Lower lobe of right lung (tissue), 2 donors: ENCODE measurements around the gene ACAT2. TPM values are rescaled to one million over a fixed set of nuclear protein-coding genes. Genes with fewer than 3 reads are reported as not detected.

ENCODE experiments used
- ATAC-seq, 2 donors: fragments of 200-7000 bp; cut with Tn5 transposase; one replicate each; pipeline ENCODE4 v1.9.1; 2020 to 2022; ENCODE audit warnings: mild to moderate bottlenecking in 2 of 2, moderate library complexity in 2 of 2
- DNase-seq: peaks from one replicate; pipeline ENCODE4 v3.0.0-alpha.2; 2020
- H3K27ac ChIP-seq: fragments of 200-600 bp; one replicate; pipeline ENCODE4 v1.8.0; 2022
- H3K27me3 ChIP-seq: fragments of 200-600 bp; one replicate; pipeline ENCODE4 v1.8.0; 2022; ENCODE audit warnings: low read depth
- H3K36me3 ChIP-seq: fragments of 200-600 bp; one replicate; pipeline ENCODE4 v1.8.0; 2022; ENCODE audit warnings: mild to moderate bottlenecking
- H3K4me1 ChIP-seq: fragments of 200-600 bp; one replicate; pipeline ENCODE4 v1.8.0; 2022
- H3K4me3 ChIP-seq: fragments of 200-600 bp; one replicate; pipeline ENCODE4 v1.8.0; 2022; ENCODE audit warnings: mild to moderate bottlenecking
- H3K9me3 ChIP-seq: fragments of 200-600 bp; one replicate; pipeline ENCODE4 v1.8.0; 2022
- intact Hi-C: fragments of 100-400 bp; cut with DNase I; formaldehyde crosslinking; loops from one replicate; pipeline ENCODE4 v1.11.0; 2022
- total RNA-seq: library from RNA; stranded (reverse); fragmentation: NEBNext Ultra II Directional; extraction: Animal tissue kit (Norgen Biotek cat#: 25700); gene quantifications from one replicate; pipeline ENCODE4 v1.2.1, GENCODE V29; 2021
- TF ChIP-seq, protein P1 (sequence below): fragments of 200-600 bp; IDR thresholded peaks from one replicate; pipeline ENCODE4 v1.8.0; 2022; ENCODE audit warnings: antibody characterized with exemption, mild to moderate bottlenecking
- donor health status: DM: no; HTN: yes; CAD: no; lungs with severe emphysema.

The ACAT2 gene
- total RNA-seq, 1 donor from 2014 or later, result 42.4 TPM

DNA sequence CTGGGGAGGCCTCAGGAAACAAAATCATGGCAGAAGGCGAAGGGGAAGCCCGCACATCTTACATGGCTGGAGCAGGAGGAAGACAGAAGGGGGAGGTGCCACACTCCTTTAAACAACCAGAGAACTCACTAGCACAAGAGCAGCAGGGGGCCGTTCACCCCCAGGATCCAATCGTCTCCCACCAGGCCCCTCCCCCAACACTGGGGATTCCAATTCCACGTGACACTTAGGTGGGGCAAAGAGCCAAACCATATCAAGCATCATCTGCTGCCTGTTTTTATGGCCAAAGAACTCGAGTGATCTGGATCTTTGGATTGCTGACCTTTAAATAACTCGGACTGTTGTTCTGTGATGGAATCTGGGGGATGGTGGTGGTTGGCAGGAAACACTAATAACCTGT lies 66.2 kb downstream of the ACAT2 start:
- Histone ChIP-seq H3K4me3 (no peak overlapping the region), H3K36me3 (no peaks in the 10 kb centered on the region), H3K27me3 (no peaks in the 10 kb centered on the region), H3K27ac (no peak overlapping the region), H3K9me3 (no peaks in the 10 kb centered on the region), H3K4me1 (no peaks in the 10 kb centered on the region)
- no peak for ATAC-seq
- TF ChIP-seq, protein P1, sequence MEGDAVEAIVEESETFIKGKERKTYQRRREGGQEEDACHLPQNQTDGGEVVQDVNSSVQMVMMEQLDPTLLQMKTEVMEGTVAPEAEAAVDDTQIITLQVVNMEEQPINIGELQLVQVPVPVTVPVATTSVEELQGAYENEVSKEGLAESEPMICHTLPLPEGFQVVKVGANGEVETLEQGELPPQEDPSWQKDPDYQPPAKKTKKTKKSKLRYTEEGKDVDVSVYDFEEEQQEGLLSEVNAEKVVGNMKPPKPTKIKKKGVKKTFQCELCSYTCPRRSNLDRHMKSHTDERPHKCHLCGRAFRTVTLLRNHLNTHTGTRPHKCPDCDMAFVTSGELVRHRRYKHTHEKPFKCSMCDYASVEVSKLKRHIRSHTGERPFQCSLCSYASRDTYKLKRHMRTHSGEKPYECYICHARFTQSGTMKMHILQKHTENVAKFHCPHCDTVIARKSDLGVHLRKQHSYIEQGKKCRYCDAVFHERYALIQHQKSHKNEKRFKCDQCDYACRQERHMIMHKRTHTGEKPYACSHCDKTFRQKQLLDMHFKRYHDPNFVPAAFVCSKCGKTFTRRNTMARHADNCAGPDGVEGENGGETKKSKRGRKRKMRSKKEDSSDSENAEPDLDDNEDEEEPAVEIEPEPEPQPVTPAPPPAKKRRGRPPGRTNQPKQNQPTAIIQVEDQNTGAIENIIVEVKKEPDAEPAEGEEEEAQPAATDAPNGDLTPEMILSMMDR, result no peak
- DNase-seq, result peak; percentile 13
- intact Hi-C loops, result no loop called here

Other genes with a start within 250 kb of the ACAT2 start
- 352 TPM for gene SOD2, start 68.8 kb upstream of the ACAT2 start, total RNA-seq
- 78.4 TPM for gene WTAP, start 34.5 kb upstream of the ACAT2 start, total RNA-seq
- 112 TPM for gene TCP1, start 27.6 kb downstream of the ACAT2 start, total RNA-seq
- 47.8 TPM for gene MRPL18, start 28.4 kb downstream of the ACAT2 start, total RNA-seq
- gene PNLDC1, start 38.2 kb downstream of the ACAT2 start, total RNA-seq, result 0.27 TPM
- not detected for gene MAS1, start 128.9 kb downstream of the ACAT2 start, total RNA-seq
- 156 TPM for gene IGF2R, start 207.0 kb downstream of the ACAT2 start, total RNA-seq